ENCODE data around the gene CYP2A13.
A peak's percentile ranks its signal among the peaks of the same experiment; 100 is the strongest.
"Not testable (repeated sequence)": the region's sequence is repeated elsewhere in the genome, so short reads cannot be mapped to it uniquely, and the experiment has no call there.

CYP2A13 gene, protein sequence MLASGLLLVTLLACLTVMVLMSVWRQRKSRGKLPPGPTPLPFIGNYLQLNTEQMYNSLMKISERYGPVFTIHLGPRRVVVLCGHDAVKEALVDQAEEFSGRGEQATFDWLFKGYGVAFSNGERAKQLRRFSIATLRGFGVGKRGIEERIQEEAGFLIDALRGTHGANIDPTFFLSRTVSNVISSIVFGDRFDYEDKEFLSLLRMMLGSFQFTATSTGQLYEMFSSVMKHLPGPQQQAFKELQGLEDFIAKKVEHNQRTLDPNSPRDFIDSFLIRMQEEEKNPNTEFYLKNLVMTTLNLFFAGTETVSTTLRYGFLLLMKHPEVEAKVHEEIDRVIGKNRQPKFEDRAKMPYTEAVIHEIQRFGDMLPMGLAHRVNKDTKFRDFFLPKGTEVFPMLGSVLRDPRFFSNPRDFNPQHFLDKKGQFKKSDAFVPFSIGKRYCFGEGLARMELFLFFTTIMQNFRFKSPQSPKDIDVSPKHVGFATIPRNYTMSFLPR

DNA sequence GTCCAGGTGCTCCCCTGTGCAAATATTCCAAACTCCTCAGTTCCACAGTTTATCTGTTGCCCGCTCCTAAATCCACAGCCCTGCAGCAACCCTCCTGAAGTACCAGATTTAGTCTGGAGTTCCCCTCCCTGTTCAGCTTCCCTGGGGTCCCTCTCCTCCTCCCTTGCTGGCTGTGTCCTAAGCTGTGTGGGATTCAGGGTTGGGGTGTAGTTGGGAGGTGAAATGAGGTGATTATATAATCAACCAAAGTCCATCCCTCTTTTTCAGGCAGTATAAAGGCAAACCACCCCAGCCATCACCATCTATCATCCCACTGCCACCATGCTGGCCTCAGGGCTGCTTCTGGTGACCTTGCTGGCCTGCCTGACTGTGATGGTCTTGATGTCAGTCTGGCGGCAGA lies at the start of gene CYP2A13:
CYP2A13 (plus strand) TSS at position 301 of the 400 bp plus-strand sequence; CDS start at position 322, 21 bp downstream.
- DNase-seq (ENCODE audit: extremely low spot score): no peak
- TF ChIP-seq BHLHE40 (IDR thresholded peaks at IDR 0.05; ENCODE audit: borderline replicate concordance) (no peak), ELF4 (IDR thresholded peaks at IDR 0.05) (no peak), ARNT (IDR thresholded peaks at IDR 0.05) (no peak), FOXA1 (IDR thresholded peaks at IDR 0.05) (no peak), LEF1 (IDR thresholded peaks at IDR 0.05; ENCODE audit: borderline replicate concordance) (no peak), FOXM1 (IDR thresholded peaks at IDR 0.05; ENCODE audit: borderline replicate concordance) (no peak), HDGF (IDR thresholded peaks at IDR 0.05; ENCODE audit: borderline replicate concordance) (no peak), L3MBTL2 (conservative IDR thresholded peaks at IDR 0.05) (no peak), ZNF384 (IDR thresholded peaks at IDR 0.05) (no peak), SUZ12 (IDR thresholded peaks at IDR 0.05) (no peak)
- ChIA-PET CTCF (no interaction called here), POLR2A (no interaction called here)

DNA sequence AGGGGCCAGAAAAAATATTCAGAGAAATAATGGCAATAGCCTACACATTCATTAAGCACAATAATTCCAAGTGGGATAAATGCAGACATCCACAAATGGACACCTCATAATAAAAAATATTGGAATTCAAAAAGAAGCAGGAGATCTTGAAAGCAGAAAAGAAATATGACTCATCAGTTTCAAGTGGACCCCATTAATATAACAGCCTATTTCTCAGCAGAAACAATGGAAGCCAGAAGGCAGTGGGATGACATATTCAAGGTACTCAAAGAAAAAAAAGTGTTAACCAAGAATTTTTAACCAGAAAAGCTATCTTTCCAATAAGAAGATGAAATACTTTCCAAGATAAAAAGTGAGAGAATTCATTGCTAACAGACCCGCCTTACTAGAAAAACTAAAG lies 48.4 kb upstream of the CYP2A13 start:
- POLR2A ChIA-PET: no interaction called here
- TF ChIP-seq HDGF (IDR thresholded peaks at IDR 0.05; ENCODE audit: borderline replicate concordance) (no peak), L3MBTL2 (conservative IDR thresholded peaks at IDR 0.05) (no peak), ARNT (IDR thresholded peaks at IDR 0.05) (no peak), FOXK2 (IDR thresholded peaks at IDR 0.05) (no peak), TARDBP (IDR thresholded peaks at IDR 0.05) (no peak), NFRKB (IDR thresholded peaks at IDR 0.05) (no peak), LEF1 (IDR thresholded peaks at IDR 0.05; ENCODE audit: borderline replicate concordance) (no peak), ELF4 (IDR thresholded peaks at IDR 0.05) (no peak), CTBP1 (IDR thresholded peaks at IDR 0.05; ENCODE audit: borderline replicate concordance) (no peak), SP1 (IDR thresholded peaks at IDR 0.05) (no peak), BHLHE40 (IDR thresholded peaks at IDR 0.05; ENCODE audit: borderline replicate concordance) (no peak), FOXA1 (IDR thresholded peaks at IDR 0.05) (no peak), ZNF384 (IDR thresholded peaks at IDR 0.05) (no peak), FOXM1 (IDR thresholded peaks at IDR 0.05; ENCODE audit: borderline replicate concordance) (no peak), SUZ12 (IDR thresholded peaks at IDR 0.05) (no peak)
- TF ChIP-seq, protein P1, sequence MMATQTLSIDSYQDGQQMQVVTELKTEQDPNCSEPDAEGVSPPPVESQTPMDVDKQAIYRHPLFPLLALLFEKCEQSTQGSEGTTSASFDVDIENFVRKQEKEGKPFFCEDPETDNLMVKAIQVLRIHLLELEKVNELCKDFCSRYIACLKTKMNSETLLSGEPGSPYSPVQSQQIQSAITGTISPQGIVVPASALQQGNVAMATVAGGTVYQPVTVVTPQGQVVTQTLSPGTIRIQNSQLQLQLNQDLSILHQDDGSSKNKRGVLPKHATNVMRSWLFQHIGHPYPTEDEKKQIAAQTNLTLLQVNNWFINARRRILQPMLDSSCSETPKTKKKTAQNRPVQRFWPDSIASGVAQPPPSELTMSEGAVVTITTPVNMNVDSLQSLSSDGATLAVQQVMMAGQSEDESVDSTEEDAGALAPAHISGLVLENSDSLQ (IDR thresholded peaks at IDR 0.05): no peak
- CTCF ChIA-PET: no interaction called here

DNA sequence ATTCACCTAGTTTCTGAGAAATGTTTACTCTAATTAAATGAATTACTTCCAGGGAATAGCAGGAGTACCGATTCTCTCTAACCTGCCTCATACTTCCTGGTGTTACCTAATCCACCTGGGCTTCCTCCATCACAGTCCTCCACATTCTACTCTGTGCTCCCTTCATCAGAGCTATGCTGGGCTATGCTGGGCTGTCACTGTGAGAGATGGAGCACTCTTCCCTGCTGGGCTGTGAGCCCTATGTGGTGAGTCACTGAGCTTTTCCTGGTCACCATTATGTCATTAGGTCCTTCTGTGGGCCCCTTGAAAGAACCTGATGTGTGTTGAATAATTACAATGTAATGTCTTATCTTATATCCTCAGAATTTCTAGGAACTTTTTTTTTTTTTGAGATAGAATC lies 43.2 kb upstream of the CYP2A13 start:
- CTCF ChIA-PET: interaction anchor here (0.8 kb wide), 1 partner anchor 661 kb away, joined by 4 read pairs; no protein-coding TSS in a partner anchor
- TF ChIP-seq, protein P1 (IDR thresholded peaks at IDR 0.05): 0 out of 2 replicates have a peak, but pooled peaks have one; percentile 13
- DNase-seq (ENCODE audit: extremely low spot score); POLR2A ChIA-PET: not testable (repeated sequence)

More for the DNA sequence above, 48.4 kb upstream of the CYP2A13 start:
- DNase-seq (ENCODE audit: extremely low spot score): no peak

DNA sequence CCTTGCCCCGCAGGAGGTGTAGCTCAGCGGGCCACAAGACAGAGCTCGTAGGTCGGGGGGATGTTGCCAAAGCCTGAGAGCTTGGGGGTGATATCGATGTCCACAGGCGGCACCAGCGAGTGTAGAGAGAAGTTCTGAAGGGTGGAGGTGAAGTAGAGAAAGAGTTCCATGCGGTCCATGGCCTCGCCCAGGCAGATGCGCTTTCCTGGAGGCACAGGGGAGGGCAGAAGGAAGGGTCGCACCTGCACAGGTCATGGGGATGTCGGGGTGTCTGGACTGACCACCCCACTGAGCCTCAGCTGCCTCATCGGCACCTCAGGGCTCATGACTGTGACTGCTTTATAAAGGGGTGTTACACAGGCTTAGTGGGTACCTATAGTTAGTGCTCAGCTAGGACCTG lies 37.8 kb upstream of the CYP2A13 start:
- TF ChIP-seq ZNF384 (IDR thresholded peaks at IDR 0.05) (no peak), HDGF (IDR thresholded peaks at IDR 0.05; ENCODE audit: borderline replicate concordance) (no peak), LEF1 (IDR thresholded peaks at IDR 0.05; ENCODE audit: borderline replicate concordance) (no peak), CTBP1 (IDR thresholded peaks at IDR 0.05; ENCODE audit: borderline replicate concordance) (no peak), FOXM1 (IDR thresholded peaks at IDR 0.05; ENCODE audit: borderline replicate concordance) (no peak), SUZ12 (IDR thresholded peaks at IDR 0.05) (no peak), SP1 (IDR thresholded peaks at IDR 0.05) (no peak), ARNT (IDR thresholded peaks at IDR 0.05) (no peak), L3MBTL2 (conservative IDR thresholded peaks at IDR 0.05) (no peak), BHLHE40 (IDR thresholded peaks at IDR 0.05; ENCODE audit: borderline replicate concordance) (no peak), FOXK2 (IDR thresholded peaks at IDR 0.05) (no peak), ELF4 (IDR thresholded peaks at IDR 0.05) (no peak), FOXA1 (IDR thresholded peaks at IDR 0.05) (no peak), TARDBP (IDR thresholded peaks at IDR 0.05) (no peak), NFRKB (IDR thresholded peaks at IDR 0.05) (no peak)
- TF ChIP-seq, protein P1 (IDR thresholded peaks at IDR 0.05): no peak
- ChIA-PET POLR2A (no interaction called here), CTCF (no interaction called here)
- no peak for DNase-seq (ENCODE audit: extremely low spot score)

DNA sequence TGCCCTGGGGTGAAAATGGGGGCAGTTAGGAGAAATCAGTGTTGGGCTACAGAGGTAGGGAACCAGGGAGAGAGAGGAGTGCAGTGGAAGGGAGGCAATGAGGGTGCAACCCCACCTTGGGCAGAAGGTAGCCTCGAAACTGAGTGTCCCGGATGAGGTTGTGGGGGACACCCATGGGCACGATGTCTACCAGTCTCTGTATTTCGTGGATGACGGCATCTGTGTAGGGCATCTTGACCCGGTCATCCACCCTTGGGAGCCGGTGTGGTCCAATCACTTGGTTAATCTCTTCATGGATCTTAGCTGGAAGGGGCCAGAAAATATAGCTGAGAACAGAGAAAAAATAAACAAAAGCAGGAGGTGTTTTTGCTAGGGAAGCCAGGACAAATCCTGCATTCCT lies 36.1 kb upstream of the CYP2A13 start:
- CTCF ChIA-PET; POLR2A ChIA-PET; DNase-seq (ENCODE audit: extremely low spot score): not testable (repeated sequence)

DNA sequence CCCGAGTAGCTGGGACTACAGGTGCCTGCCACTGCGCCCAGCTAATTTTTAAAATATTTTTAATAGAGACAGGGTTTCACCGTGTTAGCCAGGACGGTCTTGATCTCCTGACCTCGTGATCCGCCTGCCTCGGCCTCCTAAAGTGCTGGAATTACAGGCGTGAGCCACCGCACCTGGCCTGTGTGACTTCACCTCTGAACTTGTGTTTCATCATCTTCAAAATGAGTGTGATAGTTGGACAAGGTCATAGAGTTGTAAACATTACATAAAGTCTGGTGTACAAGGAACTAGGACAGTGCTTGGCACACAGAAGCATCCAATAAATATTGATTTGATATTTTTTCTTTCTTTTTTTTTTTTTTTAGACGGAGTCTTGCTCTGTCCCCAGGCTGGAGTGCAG lies 34.9 kb upstream of the CYP2A13 start:
- DNase-seq (ENCODE audit: extremely low spot score); CTCF ChIA-PET; POLR2A ChIA-PET: not testable (repeated sequence)

All from HEK293T (cell line).